Endothelial cell of umbilical vein (primary cell): ENCODE results near the gene ELAVL1. TPM values are rescaled to one million over a fixed set of nuclear protein-coding genes. Genes with fewer than 3 reads are reported as not detected.
A peak's percentile ranks its signal among the peaks of the same experiment; 100 is the strongest.

ENCODE experiments used
- BruUV-seq: library from RNA; stranded (reverse); fragments of 400-500 nt; replicated peaks from 2 replicates; lab custom pipeline; 2021; lab: Mats Ljungman, UMichigan
- CTCF ChIA-PET: fragments of 300-600, 350-600 bp; sonication (Branson Sonifier 250); formaldehyde crosslinking; loops from one replicate; lab custom pipeline; 2021; ENCODE audit warnings: antibody characterized with exemption, inconsistent platforms; lab: Charles Lee
- POLR2A ChIA-PET: fragments of 300-600, 350-600 bp; sonication (Branson Sonifier 250); formaldehyde crosslinking; loops from one replicate; lab custom pipeline; 2021; ENCODE audit warnings: antibody characterized with exemption, inconsistent platforms; lab: Charles Lee
- DNase-seq: peaks from one replicate; pipeline ENCODE4 v3.0.0-alpha.2; 2011; ENCODE audit warnings: low read depth, low spot score
- FAIRE-seq: peaks from 2 replicates; lab custom pipeline; 2011; peaks lifted over from hg19 to GRCh38; lab: Jason Lieb, UNC
- H2AFZ ChIP-seq: 2 replicates; pipeline ENCODE4 v1.6.0; 2012; ENCODE audit warnings: low read depth, low read length, control low read depth, inconsistent platforms
- H3K27ac ChIP-seq: 2 replicates; pipeline ENCODE4 v1.5.1; 2011; ENCODE audit warnings: low read depth, mild to moderate bottlenecking, control low read depth, low read length, moderate library complexity; ENCODE audit not compliant: insufficient read depth
- H3K27me3 ChIP-seq, 2 experiments: 2 replicates each; pipeline versions ENCODE4 v1.6.0 to v1.6.1; 2011; ENCODE audit warnings: low read length in 2 of 2, mixed read lengths in 1 of 2; ENCODE audit not compliant: control insufficient read depth in 2 of 2, insufficient read depth in 2 of 2
- H3K36me3 ChIP-seq, 2 experiments: 2 replicates in 1 of 2; 3 replicates in 1 of 2; pipeline ENCODE4 v1.5.1; 2011; ENCODE audit warnings: low read length in 2 of 2, mild to moderate bottlenecking in 1 of 2, moderate library complexity in 1 of 2; ENCODE audit not compliant: control insufficient read depth in 2 of 2, insufficient read depth in 2 of 2; ENCODE audit errors: extremely low read depth in 1 of 2
- H3K4me1 ChIP-seq: 3 replicates; pipeline ENCODE4 v1.5.1; 2011; ENCODE audit warnings: mild to moderate bottlenecking, low read length; ENCODE audit not compliant: control insufficient read depth, insufficient read depth; ENCODE audit errors: extremely low read depth
- H3K4me2 ChIP-seq: 2 replicates; pipeline ENCODE4 v1.6.1; 2011; ENCODE audit warnings: low read length, control low read depth, mixed read lengths; ENCODE audit not compliant: insufficient read depth
- H3K4me3 ChIP-seq, 3 experiments: fragments of 200-600 bp in 1 of 3; sonication (generic), shearing (Covaris generic) in 1 of 3; replicated peaks in 1 of 3; 2 replicates each; pipeline ENCODE4 v1.5.1; 2011 to 2016; ENCODE audit warnings: control low read depth in 3 of 3, low read length in 3 of 3, mild to moderate bottlenecking in 2 of 3, inconsistent platforms in 1 of 3, low read depth in 1 of 3, moderate library complexity in 1 of 3; ENCODE audit not compliant: insufficient read depth in 1 of 3
- H3K79me2 ChIP-seq: 2 replicates; pipeline ENCODE4 v1.6.0; 2012; ENCODE audit warnings: low read length, inconsistent platforms; ENCODE audit not compliant: control insufficient read depth, insufficient read depth
- H3K9ac ChIP-seq: replicated peaks from 2 replicates; pipeline ENCODE3; 2011; ENCODE audit warnings: low read length, control low read depth; ENCODE audit not compliant: insufficient read depth; ENCODE audit errors: extremely low read depth
- H3K9me1 ChIP-seq: replicated peaks from 3 replicates; pipeline ENCODE4 v1.6.0; 2011; ENCODE audit warnings: mild to moderate bottlenecking, low read length; ENCODE audit not compliant: control insufficient read depth, insufficient read depth; ENCODE audit errors: extremely low read depth
- H3K9me3 ChIP-seq: replicated peaks from 2 replicates; pipeline ENCODE4 v1.5.1; 2012; ENCODE audit warnings: low read length, inconsistent platforms; ENCODE audit not compliant: control insufficient read depth, insufficient read depth
- H4K20me1 ChIP-seq: replicated peaks from 2 replicates; pipeline ENCODE3; 2011; ENCODE audit warnings: mild to moderate bottlenecking, low read length; ENCODE audit not compliant: control insufficient read depth, insufficient read depth; ENCODE audit errors: extremely low read depth
- CTCF ChIP-seq, 2 donors: IDR thresholded peaks; 1 replicate in 1 of 2; 2 replicates in 1 of 2; pipeline ENCODE4 v1.5.1; 2011; ENCODE audit warnings: low read length in 2 of 2, mild to moderate bottlenecking in 2 of 2, moderate library complexity in 2 of 2, control low read depth in 1 of 2, inconsistent platforms in 1 of 2, low read depth in 1 of 2; ENCODE audit not compliant: insufficient read depth in 1 of 2; ENCODE audit errors: extremely low read depth in 1 of 2
- FOS ChIP-seq: IDR thresholded peaks from 2 replicates; pipeline ENCODE4 v1.6.1; 2011; ENCODE audit warnings: mild to moderate bottlenecking, low read length, moderate library complexity, borderline replicate concordance; ENCODE audit not compliant: insufficient read depth
- MYC ChIP-seq: IDR thresholded peaks from one replicate; pipeline ENCODE4 v1.6.1; 2011; ENCODE audit warnings: mild to moderate bottlenecking, low read depth, low read length
- POLR2A ChIP-seq: IDR thresholded peaks from 2 replicates; pipeline ENCODE4 v1.6.1; 2012; ENCODE audit warnings: low read depth, mild to moderate bottlenecking, control low read depth, low read length
- POLR2AphosphoS5 ChIP-seq: IDR thresholded peaks from 2 replicates; pipeline ENCODE4 v1.6.1; 2012; ENCODE audit warnings: low read depth, mild to moderate bottlenecking, control low read depth, low read length, moderate library complexity; ENCODE audit not compliant: insufficient read depth
- dilution Hi-C: fragments of 300-500 bp; cut with MboI; formaldehyde crosslinking; loops from one replicate; pipeline ENCODE4 v1.15.0; 2019; ENCODE audit warnings: low sequenced_read_pairs; ENCODE audit not compliant: extremely low pct_ligation_motif_present
- intact Hi-C: fragments of 100-400 bp; cut with micrococcal nuclease; formaldehyde crosslinking; loops from one replicate; pipeline ENCODE4 v1.10.0; 2022
- polyA plus RNA-seq, 4 experiments: library from polyadenylated mRNA; depleted of rRNA in 3 of 4; stranded (reverse) in 3 of 4; unstranded in 1 of 4; fragments of >200 nt; gene quantifications; 2 replicates each; pipeline versions ENCODE4 v1.2.1 to v1.2.3, GENCODE V29; 2011 to 2012; ENCODE audit warnings: missing spikeins in 1 of 4
- total RNA-seq: library from RNA; stranded (reverse); gene quantifications from 2 replicates; pipeline ENCODE4 v1.2.3, GENCODE V29; 2021

Gene ELAVL1
- total and polyA plus RNA-seq, 2 donors (not counting 3 experiments of a cell fraction or from before 2014, with no cell fraction given) = 46.8 to 134 TPM

GRCh38 chr19:7927605-7928333, 77.7 kb downstream of the ELAVL1 start:
- H3K4me2 ChIP-seq = no peak overlapping the region
- no TSS peak for BruUV-seq
- H3K36me3 ChIP-seq = peaks cover 2 to 21% of the 10 kb centered on the region in 2 experiments
- H3K27ac ChIP-seq = peak overlapping the region; percentile 59
- TF ChIP-seq POLR2A (no peak), MYC (no peak), POLR2AphosphoS5 (peak; percentile 10), CTCF (IDR thresholded peaks at IDR 0.05; ENCODE audit: extremely low read depth in 1 of 2, insufficient read depth in 1 of 2, low read depth in 1 of 2, low read length in 2 of 2) (no peak), FOS (no peak)
- DNase-seq = no peak
- H3K9ac ChIP-seq = no peak overlapping the region
- peaks cover 17% of the 10 kb centered on the region for H3K4me1 ChIP-seq
- no peak for FAIRE-seq
- H3K4me3 ChIP-seq = no peak overlapping the region
- intact Hi-C loops (no loop called here), dilution Hi-C loops (no loop called here)
- no peaks in the 10 kb centered on the region for H3K27me3 ChIP-seq
- no peaks in the 10 kb centered on the region for H3K9me3 ChIP-seq
- POLR2A ChIA-PET = no interaction called here
- CTCF ChIA-PET = interaction anchor here (1.1 to 3.9 kb wide), 3 partner anchors 8 to 17 kb away, joined by 4 to 41 read pairs (median 10); partner anchors contain the start of genes SNAPC2 and TIMM44
- H4K20me1 ChIP-seq = no peaks in the 10 kb centered on the region
- no peak overlapping the region for H2AFZ ChIP-seq
- no peaks in the 10 kb centered on the region for H3K79me2 ChIP-seq
- no peaks in the 10 kb centered on the region for H3K9me1 ChIP-seq
